Measurements from ENCODE around the gene PANK2. TPM values are rescaled to one million over a fixed set of nuclear protein-coding genes. Genes with fewer than 3 reads are reported as not detected.
A peak's percentile ranks its signal among the peaks of the same experiment; 100 is the strongest.
"Not testable (repeated sequence)": the region's sequence is repeated elsewhere in the genome, so short reads cannot be mapped to it uniquely, and the experiment has no call there.

The PANK2 gene
- total RNA-seq, 1 donor: 64.8 TPM

- H3K4me3 ChIP-seq (ENCODE audit: low read depth, low read length): no peak overlapping the region
- no peak for DNase-seq (ENCODE audit: low read depth)
- TF ChIP-seq, protein P1, sequence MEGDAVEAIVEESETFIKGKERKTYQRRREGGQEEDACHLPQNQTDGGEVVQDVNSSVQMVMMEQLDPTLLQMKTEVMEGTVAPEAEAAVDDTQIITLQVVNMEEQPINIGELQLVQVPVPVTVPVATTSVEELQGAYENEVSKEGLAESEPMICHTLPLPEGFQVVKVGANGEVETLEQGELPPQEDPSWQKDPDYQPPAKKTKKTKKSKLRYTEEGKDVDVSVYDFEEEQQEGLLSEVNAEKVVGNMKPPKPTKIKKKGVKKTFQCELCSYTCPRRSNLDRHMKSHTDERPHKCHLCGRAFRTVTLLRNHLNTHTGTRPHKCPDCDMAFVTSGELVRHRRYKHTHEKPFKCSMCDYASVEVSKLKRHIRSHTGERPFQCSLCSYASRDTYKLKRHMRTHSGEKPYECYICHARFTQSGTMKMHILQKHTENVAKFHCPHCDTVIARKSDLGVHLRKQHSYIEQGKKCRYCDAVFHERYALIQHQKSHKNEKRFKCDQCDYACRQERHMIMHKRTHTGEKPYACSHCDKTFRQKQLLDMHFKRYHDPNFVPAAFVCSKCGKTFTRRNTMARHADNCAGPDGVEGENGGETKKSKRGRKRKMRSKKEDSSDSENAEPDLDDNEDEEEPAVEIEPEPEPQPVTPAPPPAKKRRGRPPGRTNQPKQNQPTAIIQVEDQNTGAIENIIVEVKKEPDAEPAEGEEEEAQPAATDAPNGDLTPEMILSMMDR (IDR thresholded peaks at IDR 0.05; ENCODE audit: insufficient read depth, low read depth, low read length): no peak
These were observed 44.0 kb downstream of the PANK2 start for GRCh38 chr20:3933218-3933617.

- TF ChIP-seq, protein P1 (IDR thresholded peaks at IDR 0.05; ENCODE audit: insufficient read depth, low read depth, low read length): no peak
- no peak overlapping the region for H3K4me3 ChIP-seq (ENCODE audit: low read depth, low read length)
- DNase-seq (ENCODE audit: low read depth): peak; percentile 61
These were observed 45.4 kb downstream of the PANK2 start for GRCh38 chr20:3934624-3935023.

DNA sequence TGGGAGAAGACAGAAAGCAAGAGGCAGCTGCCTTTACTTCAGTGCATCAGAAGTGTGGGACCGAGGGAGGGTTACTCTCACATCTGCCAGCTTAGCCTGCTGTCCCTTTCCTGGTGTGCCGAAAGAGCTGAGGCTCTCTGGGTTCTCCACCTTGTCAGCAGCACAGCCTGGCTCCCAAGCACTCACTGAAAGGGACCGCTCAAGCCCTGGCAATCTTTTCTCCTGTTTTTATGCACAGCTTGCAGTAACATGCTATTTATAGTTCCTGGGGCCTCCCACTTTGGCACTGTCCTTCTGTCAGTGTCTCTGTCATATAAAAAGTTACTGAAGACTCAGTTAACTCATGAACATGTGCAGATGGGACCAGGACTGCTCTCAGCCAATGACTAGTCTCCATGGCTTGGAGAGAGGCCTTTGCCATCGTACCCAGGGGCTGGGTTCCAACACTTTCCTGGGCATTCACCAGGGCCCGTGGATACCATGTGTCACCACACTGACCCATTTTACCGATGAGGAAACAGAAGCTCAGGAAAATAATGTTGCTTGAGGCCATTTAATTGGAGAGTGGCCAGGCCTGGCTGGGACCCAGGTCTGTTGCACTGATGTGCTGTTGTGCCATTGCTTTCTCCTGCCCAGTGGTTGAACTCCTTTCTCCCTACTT lies 46.2 kb downstream of the PANK2 start:
- H3K4me3 ChIP-seq (ENCODE audit: low read depth, low read length): no peak overlapping the region
- DNase-seq (ENCODE audit: low read depth): peak; percentile 38
- TF ChIP-seq, protein P1 (IDR thresholded peaks at IDR 0.05; ENCODE audit: insufficient read depth, low read depth, low read length): no peak

DNA sequence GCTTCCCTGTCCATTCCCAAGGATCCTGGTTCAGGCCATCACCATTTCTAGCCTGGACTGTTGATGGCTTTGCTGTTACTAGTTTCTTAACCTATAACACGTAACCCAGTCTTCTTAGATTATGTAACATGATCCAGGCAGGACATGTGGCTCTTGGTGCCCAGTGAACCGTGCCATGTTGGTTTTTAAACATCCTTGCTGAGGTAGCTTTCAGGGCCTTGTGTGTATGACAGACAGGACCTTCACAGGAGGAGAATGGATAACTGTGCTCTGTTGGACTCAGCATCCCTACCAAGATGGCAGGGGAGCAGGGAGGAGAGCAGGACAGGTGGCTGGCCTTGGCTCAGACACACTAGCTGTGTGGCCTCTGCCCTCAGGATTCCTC lies 46.8 kb downstream of the PANK2 start:
- TF ChIP-seq, protein P1 (IDR thresholded peaks at IDR 0.05; ENCODE audit: insufficient read depth, low read depth, low read length): no peak
- no peak for DNase-seq (ENCODE audit: low read depth)
- H3K4me3 ChIP-seq (ENCODE audit: low read depth, low read length): no peak overlapping the region

DNA sequence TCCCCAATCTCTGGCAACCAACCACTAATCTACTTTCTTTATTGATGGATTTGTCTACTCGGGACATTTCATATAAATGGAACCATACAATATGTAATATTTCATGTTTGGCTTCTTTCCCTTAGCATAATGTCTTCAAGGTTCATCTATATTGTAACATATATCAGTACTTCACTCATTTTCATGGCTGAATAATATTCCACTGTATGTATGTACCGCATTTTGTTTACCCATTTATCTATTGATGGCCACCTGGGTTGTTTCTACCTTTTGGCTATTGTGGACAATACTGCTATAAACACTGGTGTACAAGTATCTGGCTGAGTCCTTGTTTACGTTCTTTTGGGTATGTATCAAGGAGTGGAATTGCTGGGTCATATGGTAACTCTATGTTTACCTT lies 48.4 kb downstream of the PANK2 start:
- H3K4me3 ChIP-seq (ENCODE audit: low read depth, low read length): no peak overlapping the region
- DNase-seq (ENCODE audit: low read depth): no peak
- TF ChIP-seq, protein P1 (IDR thresholded peaks at IDR 0.05; ENCODE audit: insufficient read depth, low read depth, low read length): no peak

- DNase-seq (ENCODE audit: low read depth): no peak
- TF ChIP-seq, protein P1 (IDR thresholded peaks at IDR 0.05; ENCODE audit: insufficient read depth, low read depth, low read length): no peak
- H3K4me3 ChIP-seq (ENCODE audit: low read depth, low read length): no peak overlapping the region
These were observed 51.7 kb downstream of the PANK2 start for GRCh38 chr20:3940905-3941304.

- H3K4me3 ChIP-seq (ENCODE audit: low read depth, low read length); DNase-seq (ENCODE audit: low read depth): not testable (repeated sequence)
These were observed 57.5 kb downstream of the PANK2 start for GRCh38 chr20:3946666-3947065.
